Neural cell (in vitro differentiated cells): ENCODE measurements around the gene MRPS22. TPM values are rescaled to one million over a fixed set of nuclear protein-coding genes. Genes with fewer than 3 reads are reported as not detected.

Experiments
- H2AFZ ChIP-seq: fragments of 200-600, 300-800 bp; sonication (generic), shearing (Covaris generic); 2 replicates; pipeline ENCODE4 v1.6.0; 2014; ENCODE audit warnings: low read depth, mild to moderate bottlenecking, antibody characterized with exemption, low read length, moderate library complexity
- H3F3A ChIP-seq: fragments of 200-600 bp; shearing (Covaris generic); 2 replicates; pipeline ENCODE4 v1.6.1; 2016; ENCODE audit warnings: mild to moderate bottlenecking, moderate library complexity, mixed read lengths, antibody characterized with exemption, low read length; ENCODE audit not compliant: insufficient read depth, poor library complexity, severe bottlenecking
- H3K27ac ChIP-seq: fragments of 200-600, 300-800 bp; sonication (generic), shearing (Covaris generic); 2 replicates; pipeline ENCODE4 v1.5.1; 2014; ENCODE audit warnings: mild to moderate bottlenecking, low read length, moderate library complexity
- H3K27me3 ChIP-seq: fragments of 300-800, 200-600 bp; sonication (generic), shearing (Covaris generic); 2 replicates; pipeline ENCODE4 v1.6.0; 2014; ENCODE audit warnings: mild to moderate bottlenecking, low read depth, low read length, moderate library complexity; ENCODE audit not compliant: insufficient read depth
- H3K36me3 ChIP-seq: fragments of 300-800, 200-600 bp; sonication (generic), shearing (Covaris generic); 2 replicates; pipeline ENCODE4 v1.5.1; 2014; ENCODE audit warnings: mild to moderate bottlenecking, antibody characterized with exemption, low read length, moderate library complexity; ENCODE audit not compliant: insufficient read depth
- H3K4me2 ChIP-seq: fragments of 300-800, 200-600 bp; sonication (generic), shearing (Covaris generic); 2 replicates; pipeline ENCODE4 v1.6.0; 2014; ENCODE audit warnings: mild to moderate bottlenecking, low read length
- H3K4me3 ChIP-seq: fragments of 300-800, 200-600 bp; sonication (generic), shearing (Covaris generic); 2 replicates; pipeline ENCODE4 v1.5.1; 2014; ENCODE audit warnings: mild to moderate bottlenecking, low read length, moderate library complexity
- H3K79me2 ChIP-seq: fragments of 200-600 bp; shearing (Covaris generic); replicated peaks from 2 replicates; pipeline ENCODE4 v1.6.0; 2014; ENCODE audit warnings: mild to moderate bottlenecking, low read length, moderate library complexity; ENCODE audit not compliant: insufficient read depth
- H3K9ac ChIP-seq: fragments of 300-800, 200-600 bp; sonication (generic), shearing (Covaris generic); 2 replicates; pipeline ENCODE4 v1.6.1; 2016; ENCODE audit warnings: mild to moderate bottlenecking, low read length, mixed read lengths
- H3K9me2 ChIP-seq: fragments of 200-600 bp; shearing (Covaris generic); 2 replicates; pipeline ENCODE4 v1.6.1; 2016; ENCODE audit warnings: mild to moderate bottlenecking, low read length, mixed read lengths; ENCODE audit not compliant: insufficient read depth
- H3K9me3 ChIP-seq: fragments of 200-600, 300-800 bp; sonication (generic), shearing (Covaris generic); 2 replicates; pipeline ENCODE4 v1.6.1; 2016; ENCODE audit warnings: mild to moderate bottlenecking, mixed run types, low read length, moderate library complexity, mixed read lengths
- H4K20me1 ChIP-seq: fragments of 200-600 bp; shearing (Covaris generic); 2 replicates; pipeline ENCODE4 v1.6.1; 2016; ENCODE audit warnings: mild to moderate bottlenecking, mixed run types; ENCODE audit not compliant: insufficient read depth
- EP300 ChIP-seq: fragments of 450-650 bp; conservative IDR thresholded peaks from 2 replicates; pipeline ENCODE4 v1.6.1; 2014; ENCODE audit warnings: antibody characterized with exemption, mild to moderate bottlenecking, moderate library complexity; ENCODE audit not compliant: poor library complexity, severe bottlenecking
- EZH2 ChIP-seq: fragments of 200-600, 300-800 bp; shearing (Covaris generic), sonication (generic); IDR thresholded peaks from 2 replicates; pipeline ENCODE4 v1.6.1; 2014; ENCODE audit warnings: antibody characterized with exemption, low read length, borderline replicate concordance, mild to moderate bottlenecking; ENCODE audit not compliant: insufficient read depth, poor library complexity, severe bottlenecking
- MXI1 ChIP-seq: fragments of 450-650 bp; conservative IDR thresholded peaks from 2 replicates; pipeline ENCODE4 v1.6.1; 2014; ENCODE audit warnings: antibody characterized with exemption, mild to moderate bottlenecking; ENCODE audit not compliant: poor library complexity, severe bottlenecking
- POLR2AphosphoS5 ChIP-seq: IDR thresholded peaks from 2 replicates; pipeline ENCODE4 v1.6.1; 2012
- RAD21 ChIP-seq: fragments of 450-650 bp; conservative IDR thresholded peaks from 2 replicates; pipeline ENCODE4 v1.6.1; 2014; ENCODE audit warnings: antibody characterized with exemption, mild to moderate bottlenecking, moderate library complexity
- SMC3 ChIP-seq: fragments of 450-650 bp; conservative IDR thresholded peaks from 2 replicates; pipeline ENCODE4 v1.6.1; 2014; ENCODE audit warnings: antibody characterized with exemption, mild to moderate bottlenecking, moderate library complexity; ENCODE audit not compliant: poor library complexity
- TAF1 ChIP-seq: IDR thresholded peaks from 2 replicates; pipeline ENCODE4 v1.6.1; 2012; ENCODE audit warnings: low read depth
- polyA plus RNA-seq: library from polyadenylated mRNA; depleted of rRNA; stranded (reverse); fragments of >200 nt; gene quantifications from 2 replicates; pipeline ENCODE4 v1.2.3, GENCODE V29; 2014
- TF ChIP-seq, protein P1 (sequence below): fragments of 450-650 bp; IDR thresholded peaks from 2 replicates; pipeline ENCODE4 v1.5.1; 2014; ENCODE audit warnings: antibody characterized with exemption, mild to moderate bottlenecking, moderate library complexity; ENCODE audit not compliant: poor library complexity, severe bottlenecking
- TF ChIP-seq, protein P2 (sequence below): IDR thresholded peaks from 2 replicates; pipeline ENCODE4 v1.6.1; 2012; ENCODE audit warnings: borderline replicate concordance

MRPS22 gene
- polyA plus RNA-seq, 1 donor from 2014 or later = 80.7 TPM

DNA sequence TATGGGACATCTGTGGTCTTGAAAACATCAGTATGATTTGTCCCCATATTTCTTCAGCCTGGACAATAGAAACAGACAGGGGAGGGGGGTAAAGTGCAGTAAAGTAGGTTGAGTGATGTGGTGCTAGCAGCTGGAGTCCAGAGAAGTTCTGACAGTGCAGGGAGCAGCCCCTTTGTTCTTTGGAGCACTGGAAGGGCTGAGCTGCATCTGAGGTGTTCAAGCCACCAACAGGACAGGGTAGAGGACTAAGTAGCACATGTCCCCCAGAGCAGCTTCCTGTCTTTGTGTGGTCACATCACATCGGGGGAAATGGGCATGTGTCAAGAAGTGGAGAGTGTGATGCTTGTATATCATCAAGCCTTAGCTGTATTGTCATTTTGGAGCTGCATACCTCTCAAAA lies 12.1 kb downstream of the MRPS22 start:
- TF ChIP-seq RAD21 (no peak), POLR2AphosphoS5 (no peak), TAF1 (no peak), EP300 (no peak), SMC3 (no peak), MXI1 (no peak), EZH2 (no peak)
- TF ChIP-seq, protein P1, sequence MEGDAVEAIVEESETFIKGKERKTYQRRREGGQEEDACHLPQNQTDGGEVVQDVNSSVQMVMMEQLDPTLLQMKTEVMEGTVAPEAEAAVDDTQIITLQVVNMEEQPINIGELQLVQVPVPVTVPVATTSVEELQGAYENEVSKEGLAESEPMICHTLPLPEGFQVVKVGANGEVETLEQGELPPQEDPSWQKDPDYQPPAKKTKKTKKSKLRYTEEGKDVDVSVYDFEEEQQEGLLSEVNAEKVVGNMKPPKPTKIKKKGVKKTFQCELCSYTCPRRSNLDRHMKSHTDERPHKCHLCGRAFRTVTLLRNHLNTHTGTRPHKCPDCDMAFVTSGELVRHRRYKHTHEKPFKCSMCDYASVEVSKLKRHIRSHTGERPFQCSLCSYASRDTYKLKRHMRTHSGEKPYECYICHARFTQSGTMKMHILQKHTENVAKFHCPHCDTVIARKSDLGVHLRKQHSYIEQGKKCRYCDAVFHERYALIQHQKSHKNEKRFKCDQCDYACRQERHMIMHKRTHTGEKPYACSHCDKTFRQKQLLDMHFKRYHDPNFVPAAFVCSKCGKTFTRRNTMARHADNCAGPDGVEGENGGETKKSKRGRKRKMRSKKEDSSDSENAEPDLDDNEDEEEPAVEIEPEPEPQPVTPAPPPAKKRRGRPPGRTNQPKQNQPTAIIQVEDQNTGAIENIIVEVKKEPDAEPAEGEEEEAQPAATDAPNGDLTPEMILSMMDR = no peak
- TF ChIP-seq, protein P2, sequence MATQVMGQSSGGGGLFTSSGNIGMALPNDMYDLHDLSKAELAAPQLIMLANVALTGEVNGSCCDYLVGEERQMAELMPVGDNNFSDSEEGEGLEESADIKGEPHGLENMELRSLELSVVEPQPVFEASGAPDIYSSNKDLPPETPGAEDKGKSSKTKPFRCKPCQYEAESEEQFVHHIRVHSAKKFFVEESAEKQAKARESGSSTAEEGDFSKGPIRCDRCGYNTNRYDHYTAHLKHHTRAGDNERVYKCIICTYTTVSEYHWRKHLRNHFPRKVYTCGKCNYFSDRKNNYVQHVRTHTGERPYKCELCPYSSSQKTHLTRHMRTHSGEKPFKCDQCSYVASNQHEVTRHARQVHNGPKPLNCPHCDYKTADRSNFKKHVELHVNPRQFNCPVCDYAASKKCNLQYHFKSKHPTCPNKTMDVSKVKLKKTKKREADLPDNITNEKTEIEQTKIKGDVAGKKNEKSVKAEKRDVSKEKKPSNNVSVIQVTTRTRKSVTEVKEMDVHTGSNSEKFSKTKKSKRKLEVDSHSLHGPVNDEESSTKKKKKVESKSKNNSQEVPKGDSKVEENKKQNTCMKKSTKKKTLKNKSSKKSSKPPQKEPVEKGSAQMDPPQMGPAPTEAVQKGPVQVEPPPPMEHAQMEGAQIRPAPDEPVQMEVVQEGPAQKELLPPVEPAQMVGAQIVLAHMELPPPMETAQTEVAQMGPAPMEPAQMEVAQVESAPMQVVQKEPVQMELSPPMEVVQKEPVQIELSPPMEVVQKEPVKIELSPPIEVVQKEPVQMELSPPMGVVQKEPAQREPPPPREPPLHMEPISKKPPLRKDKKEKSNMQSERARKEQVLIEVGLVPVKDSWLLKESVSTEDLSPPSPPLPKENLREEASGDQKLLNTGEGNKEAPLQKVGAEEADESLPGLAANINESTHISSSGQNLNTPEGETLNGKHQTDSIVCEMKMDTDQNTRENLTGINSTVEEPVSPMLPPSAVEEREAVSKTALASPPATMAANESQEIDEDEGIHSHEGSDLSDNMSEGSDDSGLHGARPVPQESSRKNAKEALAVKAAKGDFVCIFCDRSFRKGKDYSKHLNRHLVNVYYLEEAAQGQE = no peak
- Histone ChIP-seq H3K36me3 (peaks cover 13% of the 10 kb centered on the region), H2AFZ (no peak overlapping the region), H3K27ac (no peak overlapping the region), H3K9me3 (no peaks in the 10 kb centered on the region), H3K9me2 (no peaks in the 10 kb centered on the region), H4K20me1 (no peaks in the 10 kb centered on the region), H3K27me3 (no peaks in the 10 kb centered on the region), H3K4me3 (no peak overlapping the region), H3K9ac (no peak overlapping the region), H3F3A (no peaks in the 10 kb centered on the region), H3K4me2 (no peak overlapping the region), H3K79me2 (no peaks in the 10 kb centered on the region)

DNA sequence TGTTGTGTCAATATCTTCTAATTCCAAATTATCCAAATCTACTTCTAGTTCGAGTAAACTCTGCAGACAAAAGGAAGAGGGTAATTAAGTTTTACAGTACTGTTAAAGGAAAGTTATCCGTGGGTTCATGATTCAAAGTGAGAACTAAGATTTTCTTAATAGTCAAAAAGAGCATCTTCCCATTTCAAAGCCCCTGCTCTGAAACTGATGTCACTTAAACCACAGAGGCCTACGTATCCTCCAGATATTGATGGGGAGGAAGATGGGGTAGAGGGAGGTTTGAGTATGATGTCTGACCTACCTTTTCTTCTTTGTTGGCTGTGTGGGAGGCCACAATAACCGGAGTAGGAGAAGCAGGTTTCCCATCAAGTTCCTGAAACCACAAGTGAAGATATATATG lies 14.1 kb downstream of the MRPS22 start:
- Histone ChIP-seq H3F3A (no peaks in the 10 kb centered on the region), H3K36me3 (peaks cover 22% of the 10 kb centered on the region), H3K9me3 (no peaks in the 10 kb centered on the region), H3K9me2 (no peaks in the 10 kb centered on the region), H4K20me1 (no peaks in the 10 kb centered on the region), H3K79me2 (no peaks in the 10 kb centered on the region), H3K27me3 (no peaks in the 10 kb centered on the region), H3K4me3 (no peak overlapping the region), H3K4me2 (no peak overlapping the region), H2AFZ (no peak overlapping the region), H3K27ac (no peak overlapping the region), H3K9ac (no peak overlapping the region)
- TF ChIP-seq POLR2AphosphoS5 (no peak), SMC3 (no peak), TAF1 (no peak)
